Fibroblast of skin of abdomen (primary cell): ENCODE results near the gene RPS8. TPM values are rescaled to one million over a fixed set of nuclear protein-coding genes. Genes with fewer than 3 reads are reported as not detected.
"Not testable (repeated sequence)": the region's sequence is repeated elsewhere in the genome, so short reads cannot be mapped to it uniquely, and the experiment has no call there.

Experiments
- DNase-seq: peaks from one replicate; pipeline ENCODE4 v3.0.0-alpha.2; 2013
- polyA plus RNA-seq, 2 experiments: library from polyadenylated mRNA; unstranded; fragments of 120-200 nt; gene quantifications; one replicate each; pipeline ENCODE4 v1.2.1, GENCODE V29; 2013; ENCODE audit not compliant: insufficient read length in 2 of 2

The RPS8 gene
- polyA plus RNA-seq (2013, experiment 1 of 2; ENCODE audit: insufficient read length) = 2,229 TPM
- polyA plus RNA-seq (2013, experiment 2 of 2; ENCODE audit: insufficient read length) = 2,247 TPM

DNA sequence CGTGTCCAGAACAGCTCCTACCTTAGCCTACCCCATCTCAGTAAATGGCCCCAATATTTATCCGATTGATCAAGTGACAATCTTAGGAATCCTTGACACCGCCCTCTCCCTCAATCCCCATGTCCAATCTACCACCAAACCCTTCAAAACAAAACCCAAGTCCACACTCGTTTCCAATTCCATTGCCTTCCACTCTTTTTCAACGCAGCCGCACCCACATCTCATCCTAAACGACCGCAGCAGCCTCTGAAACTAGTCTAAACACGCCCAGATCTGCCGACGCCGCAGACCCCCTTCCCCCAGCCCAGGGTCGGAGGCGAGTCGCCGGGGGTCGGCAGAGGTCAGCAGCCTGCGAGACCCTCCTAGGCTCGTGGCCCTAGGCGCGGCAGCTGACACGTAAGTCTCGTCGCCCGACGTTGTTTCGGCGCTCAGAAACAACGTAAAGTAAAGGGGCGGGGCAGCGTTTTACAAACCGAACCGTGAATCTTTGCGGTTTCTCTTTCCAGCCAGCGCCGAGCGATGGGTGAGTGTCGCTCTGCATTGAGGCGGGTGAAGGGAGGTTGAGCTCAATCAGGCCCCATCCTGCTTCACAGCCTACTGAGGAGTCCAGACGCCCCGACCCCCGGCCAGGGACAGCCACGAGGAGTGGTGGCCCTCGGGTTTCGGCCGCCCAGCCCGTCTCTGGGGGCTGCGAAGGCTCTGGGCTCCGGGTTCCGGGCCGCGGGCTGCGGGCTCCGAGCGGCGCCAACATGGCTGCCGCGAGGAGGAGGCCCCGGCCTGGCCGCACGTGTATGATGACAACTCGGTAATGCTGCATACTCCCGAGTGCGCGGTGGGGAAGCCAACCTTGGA lies at the start of gene RPS8:
RPS8 (plus strand) TSS at position 463 of the 852 bp plus-strand sequence; CDS start at position 520, 57 bp downstream.
- peak; percentile 94 for DNase-seq

GRCh38 chr1:44730741-44731512 lies 44.4 kb upstream of the RPS8 start, which contains the start of gene RNU5D-1:
TSS of gene RNU5D-1 (minus strand) at chr1:44731170.
- peak; percentile 98 for DNase-seq

DNA sequence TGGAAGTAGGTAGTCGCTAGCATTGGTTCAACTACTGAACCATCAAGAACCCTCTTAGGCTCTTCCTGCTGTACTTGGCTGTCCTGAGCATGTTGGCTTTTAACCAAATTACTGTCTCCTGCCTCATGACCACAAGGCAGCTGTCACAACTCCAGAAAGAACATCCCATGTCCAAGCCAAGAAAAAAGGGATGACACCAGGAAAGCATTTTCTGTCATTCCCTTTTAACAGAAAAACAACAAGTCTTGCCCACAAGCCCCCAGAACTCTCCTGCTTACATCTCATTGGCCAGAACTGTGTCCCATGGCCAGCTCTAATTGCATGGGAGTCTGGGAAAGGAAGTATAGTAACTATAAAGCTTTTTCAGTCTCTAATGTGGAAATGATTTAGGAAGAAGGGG lies 42.0 kb upstream of the RPS8 start:
- peak; percentile 76 for DNase-seq

DNA sequence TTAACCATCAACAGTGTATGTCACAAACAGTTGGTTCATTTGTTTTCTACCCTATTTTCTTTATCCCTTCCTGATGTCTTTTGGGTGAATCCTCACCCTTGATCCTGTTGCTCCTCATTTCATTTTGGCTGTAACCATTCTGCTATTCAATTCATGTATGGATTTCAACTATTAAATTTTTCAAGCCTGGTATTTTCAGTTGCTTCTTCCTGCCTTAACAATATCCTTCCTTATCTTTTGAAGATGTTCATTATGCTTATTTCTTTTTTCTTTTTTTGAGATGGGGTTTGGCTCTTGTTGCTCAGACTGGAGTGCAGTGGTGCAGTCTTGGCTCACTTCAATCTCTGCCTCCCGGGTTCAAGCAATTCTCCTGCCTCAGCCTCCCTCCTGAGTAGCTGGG lies 41.6 kb upstream of the RPS8 start:
- DNase-seq = no peak

- DNase-seq = no peak
Measured at GRCh38 chr1:44735992-44736391, 39.3 kb upstream of the RPS8 start.

- not testable (repeated sequence) for DNase-seq
Measured at GRCh38 chr1:44738953-44739306, 36.4 kb upstream of the RPS8 start.

DNA sequence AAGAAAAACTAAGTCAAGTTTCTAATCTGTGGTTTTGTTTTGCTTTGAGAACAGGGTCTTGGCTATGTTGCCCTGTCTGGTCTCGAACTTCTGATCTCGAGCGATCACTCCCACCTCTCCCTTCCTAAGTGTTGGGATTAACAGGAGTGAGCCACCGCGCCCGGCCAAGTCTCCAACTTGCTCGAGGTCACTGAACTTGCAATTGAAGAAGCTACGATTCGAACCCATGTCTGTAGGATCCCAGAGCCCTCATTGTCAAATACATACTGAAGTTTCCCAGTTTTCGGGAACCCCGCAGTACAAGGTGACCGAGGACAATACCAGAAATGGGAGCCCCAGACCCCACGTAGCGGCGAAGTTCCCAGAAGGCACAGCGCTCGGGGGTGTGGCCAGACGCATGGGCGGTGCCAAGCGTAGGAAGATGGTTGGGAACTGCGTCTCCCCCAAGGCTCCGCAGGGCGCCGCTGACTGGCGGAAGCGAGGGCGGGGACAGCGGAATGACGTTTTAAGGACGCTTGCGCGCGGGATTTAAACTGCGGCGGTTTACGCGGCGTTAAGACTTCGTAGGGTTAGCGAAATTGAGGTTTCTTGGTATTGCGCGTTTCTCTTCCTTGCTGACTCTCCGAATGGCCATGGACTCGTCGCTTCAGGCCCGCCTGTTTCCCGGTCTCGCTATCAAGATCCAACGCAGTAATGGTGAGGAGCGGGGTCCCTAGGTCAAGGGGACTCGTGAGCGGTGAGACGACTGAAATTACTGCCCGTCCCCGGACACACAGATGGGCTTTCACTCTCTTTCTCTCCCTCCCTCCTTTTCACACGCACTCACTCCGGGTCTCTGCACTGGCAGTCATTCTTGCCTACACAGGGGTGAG lies 35.8 kb upstream of the RPS8 start, which contains the start of gene KIF2C:
KIF2C (plus strand) TSS at position 531 of the 872 bp plus-strand sequence; CDS start at position 627, 96 bp downstream.
- DNase-seq = peak; percentile 98

GRCh38 chr1:44740179-44740617 lies 35.1 kb upstream of the RPS8 start:
- no peak for DNase-seq

DNA sequence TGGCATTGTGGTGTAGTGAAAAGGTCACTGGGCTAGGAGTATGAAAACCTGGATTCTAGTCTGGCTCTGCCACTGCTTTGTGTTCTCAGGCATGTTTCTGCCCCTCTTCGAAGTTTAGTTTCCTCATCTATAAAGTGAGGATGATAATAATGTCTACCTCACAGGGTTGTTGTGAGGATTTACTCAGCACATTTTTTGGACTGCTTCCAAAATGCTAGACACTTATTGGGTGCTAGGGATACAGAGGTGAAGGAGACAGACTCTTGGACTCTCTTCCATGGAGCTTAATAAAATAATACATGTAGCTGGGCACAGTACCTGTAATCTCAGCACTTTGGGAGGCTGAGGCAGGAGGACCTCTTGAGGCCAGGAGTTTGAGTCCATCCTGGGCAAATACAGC lies 32.1 kb upstream of the RPS8 start:
- no peak for DNase-seq

- DNase-seq = no peak
Measured at GRCh38 chr1:44747878-44748277, 27.5 kb upstream of the RPS8 start.

DNA sequence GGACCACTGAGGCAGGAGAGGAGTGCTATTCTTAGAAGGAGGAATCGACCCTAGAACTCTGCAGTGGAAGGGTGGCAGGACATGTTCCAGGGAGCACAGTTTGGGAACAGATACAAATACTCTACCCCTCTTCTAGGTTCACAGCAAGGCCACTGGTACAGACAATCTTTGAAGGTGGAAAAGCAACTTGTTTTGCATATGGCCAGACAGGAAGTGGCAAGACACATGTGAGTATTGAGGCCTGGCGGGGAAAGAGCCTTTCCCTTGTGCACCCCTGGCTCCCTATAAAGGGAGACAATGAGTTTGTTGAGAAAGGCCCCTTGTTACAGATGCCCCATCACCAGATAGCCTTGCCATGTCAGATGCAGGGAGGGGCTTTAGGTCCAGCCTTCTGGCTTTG lies 17.9 kb upstream of the RPS8 start:
- DNase-seq = no peak

- DNase-seq = no peak
Measured at GRCh38 chr1:44759077-44759476, 16.3 kb upstream of the RPS8 start.

GRCh38 chr1:44760876-44761275 lies 14.5 kb upstream of the RPS8 start:
- no peak for DNase-seq

GRCh38 chr1:44766421-44766820 lies 8.9 kb upstream of the RPS8 start:
- not testable (repeated sequence) for DNase-seq

- no peak for DNase-seq
Measured at GRCh38 chr1:44775930-44776729, 790 bp downstream of the RPS8 start.

GRCh38 chr1:44776730-44777068 lies 1.4 kb downstream of the RPS8 start:
- DNase-seq = no peak

DNA sequence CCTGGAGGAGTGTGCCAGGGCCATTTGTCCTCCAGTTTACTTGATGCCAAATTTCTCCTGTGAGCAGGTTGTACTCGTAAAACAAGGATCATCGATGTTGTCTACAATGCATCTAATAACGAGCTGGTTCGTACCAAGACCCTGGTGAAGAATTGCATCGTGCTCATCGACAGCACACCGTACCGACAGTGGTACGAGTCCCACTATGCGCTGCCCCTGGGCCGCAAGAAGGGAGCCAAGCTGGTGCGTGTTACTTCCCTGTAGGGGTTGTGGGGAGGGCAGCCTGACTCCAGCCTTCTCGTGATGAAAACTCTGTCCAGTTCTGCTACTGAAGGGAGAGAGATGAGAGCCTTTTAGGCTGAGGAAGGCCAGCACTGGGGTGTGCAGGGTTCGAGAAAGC lies 2.2 kb downstream of the RPS8 start:
- no peak for DNase-seq

- DNase-seq = no peak
Measured at GRCh38 chr1:44777969-44778635, 2.8 kb downstream of the RPS8 start.

DNA sequence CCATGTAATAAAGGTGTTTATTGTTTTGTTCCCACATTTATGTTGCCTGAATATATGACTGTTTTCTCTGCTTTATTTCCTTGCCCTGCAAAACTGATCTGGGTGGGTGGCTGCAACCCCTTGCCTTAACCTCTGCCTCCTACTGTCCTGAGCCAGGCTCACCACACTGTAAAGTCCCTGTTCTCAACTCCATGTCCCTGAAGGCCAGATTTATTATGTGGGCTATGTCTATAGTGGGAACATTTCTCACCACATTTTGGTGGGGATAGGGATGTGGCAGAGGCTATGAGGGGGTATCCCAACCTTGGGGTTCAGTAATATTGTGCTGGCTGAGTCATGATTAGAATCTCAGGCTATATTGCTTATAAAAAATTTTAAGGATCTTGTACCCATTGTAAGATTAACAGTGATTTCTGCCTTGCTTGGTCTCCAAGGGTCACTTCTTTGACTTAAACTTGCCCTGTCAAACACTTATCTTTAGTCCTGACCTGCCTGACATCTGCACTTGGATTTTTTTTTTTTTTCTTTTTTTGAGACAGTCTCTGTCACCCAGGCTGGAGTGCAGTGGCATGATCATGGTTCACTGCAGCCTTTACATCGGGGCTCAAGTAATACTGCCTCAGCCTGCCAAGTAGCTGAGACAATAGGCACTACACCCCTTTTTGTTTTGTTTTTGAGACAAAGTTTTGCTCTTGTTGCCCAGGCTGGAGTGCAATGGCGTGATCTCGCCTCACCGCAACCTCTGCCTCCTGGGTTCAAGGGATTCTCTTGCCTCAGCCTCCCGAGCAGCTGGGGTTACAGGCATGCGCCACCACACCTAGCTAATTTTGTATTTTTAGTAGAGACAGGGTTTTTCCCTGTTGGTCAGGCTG lies 3.6 kb downstream of the RPS8 start:
- DNase-seq = no peak

GRCh38 chr1:44780583-44781121 lies 5.3 kb downstream of the RPS8 start:
- no peak for DNase-seq
